WTC11 (cell line): ENCODE results near the gene IL36A. TPM values are rescaled to one million over a fixed set of nuclear protein-coding genes. Genes with fewer than 3 reads are reported as not detected.

Experiments used
- ATAC-seq: fragments of 200-7000 bp; cut with Tn5 transposase; 2 replicates; pipeline ENCODE4 v1.10.0; 2021; ENCODE audit warnings: mild to moderate bottlenecking, moderate library complexity
- CTCF ChIA-PET: fragments of 300-600 bp; sonication (Branson Sonifier 250); formaldehyde crosslinking; loops from one replicate; lab custom pipeline; 2021; ENCODE audit warnings: antibody characterized with exemption; lab: Charles Lee
- POLR2A ChIA-PET: fragments of 350-600 bp; sonication (Branson Sonifier 250); formaldehyde crosslinking; loops from one replicate; lab custom pipeline; 2021; ENCODE audit warnings: antibody characterized with exemption; lab: Charles Lee
- DNase-seq: peaks from one replicate; pipeline ENCODE4 v3.0.0; 2021; ENCODE audit warnings: low spot score
- H3K27ac Mint-ChIP-seq: 2 replicates; pipeline ENCODE4 v1.8.0; 2021; ENCODE audit warnings: mixed read lengths
- H3K27me3 Mint-ChIP-seq: 2 replicates; pipeline ENCODE4 v1.8.0; 2021; ENCODE audit warnings: low read depth, mild to moderate bottlenecking, moderate library complexity, mixed read lengths
- H3K36me3 Mint-ChIP-seq: 2 replicates; pipeline ENCODE4 v1.8.0; 2021; ENCODE audit warnings: mixed read lengths
- H3K4me1 Mint-ChIP-seq: 2 replicates; pipeline ENCODE4 v1.8.0; 2022; ENCODE audit warnings: mixed read lengths
- H3K4me3 Mint-ChIP-seq: 2 replicates; pipeline ENCODE4 v1.8.0; 2021; ENCODE audit warnings: mild to moderate bottlenecking, moderate library complexity, mixed read lengths
- H3K9me3 Mint-ChIP-seq: 2 replicates; pipeline ENCODE4 v1.8.0; 2021; ENCODE audit warnings: mixed read lengths
- ARID4B ChIP-seq: sonication (generic); formaldehyde crosslinking; IDR thresholded peaks from 2 replicates; pipeline ENCODE4 v1.8.0; 2023; ENCODE audit warnings: missing genetic modification reagents, mild to moderate bottlenecking, borderline replicate concordance
- EMX1 ChIP-seq: fragments of 250-450 bp; sonication (Bioruptor Pico); IDR thresholded peaks from 2 replicates; pipeline ENCODE4 v1.8.0; 2021; ENCODE audit warnings: mild to moderate bottlenecking
- GABPB1 ChIP-seq: sonication (generic); formaldehyde crosslinking; IDR thresholded peaks from 2 replicates; pipeline ENCODE4 v1.8.1; 2023; ENCODE audit warnings: mild to moderate bottlenecking, missing genetic modification reagents
- HMGXB4 ChIP-seq: sonication (generic); formaldehyde crosslinking; IDR thresholded peaks from 2 replicates; pipeline ENCODE4 v1.8.1; 2023; ENCODE audit warnings: mild to moderate bottlenecking, moderate library complexity, missing genetic modification reagents
- IRF1 ChIP-seq: sonication (generic); formaldehyde crosslinking; IDR thresholded peaks from 2 replicates; pipeline ENCODE4 v1.8.0; 2023; ENCODE audit warnings: missing genetic modification reagents
- KAT7 ChIP-seq: sonication (generic); formaldehyde crosslinking; IDR thresholded peaks from 2 replicates; pipeline ENCODE4 v1.8.1; 2023; ENCODE audit warnings: missing genetic modification reagents, mild to moderate bottlenecking, borderline replicate concordance
- MXD4 ChIP-seq: fragments of 250-450 bp; sonication (Bioruptor Pico); IDR thresholded peaks from 2 replicates; pipeline ENCODE4 v1.8.0; 2021; ENCODE audit warnings: mild to moderate bottlenecking, moderate library complexity, borderline replicate concordance
- PRDM15 ChIP-seq: sonication (generic); formaldehyde crosslinking; IDR thresholded peaks from 2 replicates; pipeline ENCODE4 v1.8.0; 2022; ENCODE audit warnings: missing genetic modification reagents
- SOX15 ChIP-seq: fragments of 250-450 bp; sonication (Bioruptor Pico); IDR thresholded peaks from 2 replicates; pipeline ENCODE4 v1.9.0; 2021; ENCODE audit warnings: mild to moderate bottlenecking
- SP1 ChIP-seq: sonication (generic); formaldehyde crosslinking; conservative IDR thresholded peaks from 2 replicates; pipeline ENCODE4 v1.8.1; 2022; ENCODE audit warnings: missing genetic modification reagents
- ZNF121 ChIP-seq: sonication (generic); formaldehyde crosslinking; IDR thresholded peaks from 2 replicates; pipeline ENCODE4 v1.8.0; 2023; ENCODE audit warnings: missing genetic modification reagents
- ZNF138 ChIP-seq: sonication (generic); formaldehyde crosslinking; conservative IDR thresholded peaks from 2 replicates; pipeline ENCODE4 v1.8.1; 2022; ENCODE audit warnings: mild to moderate bottlenecking, moderate library complexity, missing genetic modification reagents
- ZNF423 ChIP-seq: fragments of 250-450 bp; sonication (Bioruptor Pico); IDR thresholded peaks from 2 replicates; pipeline ENCODE4 v2.1.2; 2022; ENCODE audit warnings: mild to moderate bottlenecking, moderate library complexity
- ZNF425 ChIP-seq: fragments of 250-450 bp; sonication (Bioruptor Pico); conservative IDR thresholded peaks from 2 replicates; pipeline ENCODE4 v1.9.0; 2021; ENCODE audit warnings: mild to moderate bottlenecking
- total RNA-seq: library from RNA; stranded (reverse); gene quantifications from 3 replicates; pipeline ENCODE4 v1.2.3, GENCODE V29; 2021

IL36A gene
- total RNA-seq, 1 experiment from 2014 or later, result not detected

- TF ChIP-seq PRDM15 (CRISPR knock-in tag) (no peak), HMGXB4 (CRISPR knock-in tag) (no peak), ZNF423 (CRISPR knock-in tag) (no peak), KAT7 (CRISPR knock-in tag) (no peak), ZNF425 (CRISPR knock-in tag) (no peak), IRF1 (CRISPR knock-in tag) (no peak)
Measured at GRCh38 chr2:113052396-113052917, 47.2 kb downstream of the IL36A start, which contains the start of gene IL36B (continued).

GRCh38 chr2:113053666-113054065 lies 48.4 kb downstream of the IL36A start:
- ATAC-seq, result no peak
- CTCF ChIA-PET, result no interaction called here
- Mint-ChIP-seq H3K36me3 (peaks cover 36% of the 10 kb centered on the region), H3K27ac (no peak overlapping the region), H3K27me3 (peaks cover 54% of the 10 kb centered on the region), H3K4me3 (no peak overlapping the region), H3K4me1 (no peaks in the 10 kb centered on the region), H3K9me3 (peaks cover 68% of the 10 kb centered on the region)
- no peak for DNase-seq
- TF ChIP-seq ZNF121 (CRISPR knock-in tag) (no peak), ZNF138 (CRISPR knock-in tag) (no peak), PRDM15 (CRISPR knock-in tag) (no peak), MXD4 (no peak)
- POLR2A ChIA-PET, result no interaction called here

GRCh38 chr2:113054066-113054465 lies 48.8 kb downstream of the IL36A start:
- H3K9me3 Mint-ChIP-seq, result peaks cover 65% of the 10 kb centered on the region
- H3K27ac Mint-ChIP-seq, result no peak overlapping the region
- peaks cover 58% of the 10 kb centered on the region for H3K27me3 Mint-ChIP-seq
- CTCF ChIA-PET, result no interaction called here
- ATAC-seq (no peak), DNase-seq (no peak)
- POLR2A ChIA-PET, result no interaction called here
- H3K4me1 Mint-ChIP-seq, result no peaks in the 10 kb centered on the region
- H3K36me3 Mint-ChIP-seq, result peaks cover 36% of the 10 kb centered on the region
- H3K4me3 Mint-ChIP-seq, result no peak overlapping the region
- no peak for TF ChIP-seq SP1 (CRISPR knock-in tag)
- TF ChIP-seq ARID4B (CRISPR knock-in tag), result no peak
- no peak for TF ChIP-seq SOX15
- no peak for TF ChIP-seq GABPB1
- TF ChIP-seq IRF1 (CRISPR knock-in tag), result no peak
- TF ChIP-seq EMX1 (CRISPR knock-in tag), result no peak
